Measurements from ENCODE around the gene PACRG. TPM values are rescaled to one million over a fixed set of nuclear protein-coding genes. Genes with fewer than 3 reads are reported as not detected.
"Not testable (repeated sequence)": the region's sequence is repeated elsewhere in the genome, so short reads cannot be mapped to it uniquely, and the experiment has no call there.

Gene PACRG
- total RNA-seq = 14.1 TPM
- long read RNA-seq, partial matches to known transcripts = 0 of 14 reads
- long read RNA-seq, other reads (novel, unspliced or antisense) = 14 of 14 reads

GRCh38 chr6:162727322-162728182 lies at the start of gene PACRG, which contains the start of gene PRKN:
Gene PACRG, plus strand, starts transcription at chr6:162727974.
Gene PRKN, minus strand, starts transcription at chr6:162727766.
- intact Hi-C loops (cut with DNase I) = loop anchor here (5.0 kb wide), 3 partner anchors 190 to 540 kb away; no protein-coding TSS in a partner anchor
- DNase-seq (ENCODE audit: low spot score) = peak; percentile 98

- DNase-seq (ENCODE audit: low spot score); intact Hi-C loops (cut with DNase I): not testable (repeated sequence)
Measured at GRCh38 chr6:162678896-162679295, 48.9 kb upstream of the PACRG start.

GRCh38 chr6:162679681-162680080 lies 48.1 kb upstream of the PACRG start:
- no peak for DNase-seq (ENCODE audit: low spot score)
- intact Hi-C loops (cut with DNase I) = no loop called here

GRCh38 chr6:162680367-162680766 lies 47.4 kb upstream of the PACRG start:
- intact Hi-C loops (cut with DNase I) = no loop called here
- DNase-seq (ENCODE audit: low spot score) = no peak

GRCh38 chr6:162680871-162681270 lies 46.9 kb upstream of the PACRG start:
- no peak for DNase-seq (ENCODE audit: low spot score)
- intact Hi-C loops (cut with DNase I) = no loop called here

GRCh38 chr6:162681447-162681846 lies 46.3 kb upstream of the PACRG start:
- intact Hi-C loops (cut with DNase I) = no loop called here
- no peak for DNase-seq (ENCODE audit: low spot score)

GRCh38 chr6:162683135-162683534 lies 44.6 kb upstream of the PACRG start:
- intact Hi-C loops (cut with DNase I) = no loop called here
- no peak for DNase-seq (ENCODE audit: low spot score)

- intact Hi-C loops (cut with DNase I) = no loop called here
- DNase-seq (ENCODE audit: low spot score) = no peak
Measured at GRCh38 chr6:162684052-162684451, 43.7 kb upstream of the PACRG start.

- DNase-seq (ENCODE audit: low spot score) = no peak
- intact Hi-C loops (cut with DNase I) = no loop called here
Measured at GRCh38 chr6:162684961-162685360, 42.8 kb upstream of the PACRG start.

GRCh38 chr6:162685586-162685985 lies 42.2 kb upstream of the PACRG start:
- intact Hi-C loops (cut with DNase I) = no loop called here
- no peak for DNase-seq (ENCODE audit: low spot score)

- intact Hi-C loops (cut with DNase I) = no loop called here
- DNase-seq (ENCODE audit: low spot score) = no peak
Measured at GRCh38 chr6:162688751-162689345, 38.9 kb upstream of the PACRG start.

- DNase-seq (ENCODE audit: low spot score) = no peak
- intact Hi-C loops (cut with DNase I) = no loop called here
Measured at GRCh38 chr6:162690158-162690557, 37.6 kb upstream of the PACRG start.

GRCh38 chr6:162697872-162698403 lies 29.8 kb upstream of the PACRG start:
- no peak for DNase-seq (ENCODE audit: low spot score)
- intact Hi-C loops (cut with DNase I) = no loop called here

GRCh38 chr6:162698440-162698839 lies 29.3 kb upstream of the PACRG start:
- intact Hi-C loops (cut with DNase I) = no loop called here
- no peak for DNase-seq (ENCODE audit: low spot score)

GRCh38 chr6:162699961-162700360 lies 27.8 kb upstream of the PACRG start:
- DNase-seq (ENCODE audit: low spot score) = no peak
- intact Hi-C loops (cut with DNase I) = no loop called here

GRCh38 chr6:162700966-162701365 lies 26.8 kb upstream of the PACRG start:
- DNase-seq (ENCODE audit: low spot score) = no peak
- intact Hi-C loops (cut with DNase I) = no loop called here

GRCh38 chr6:162701551-162701950 lies 26.2 kb upstream of the PACRG start:
- intact Hi-C loops (cut with DNase I) = no loop called here
- DNase-seq (ENCODE audit: low spot score) = no peak

- intact Hi-C loops (cut with DNase I) = no loop called here
Measured at GRCh38 chr6:162702446-162702845, 25.3 kb upstream of the PACRG start.

GRCh38 chr6:162704001-162704400 lies 23.8 kb upstream of the PACRG start:
- intact Hi-C loops (cut with DNase I) = no loop called here
- DNase-seq (ENCODE audit: low spot score) = no peak

More at GRCh38 chr6:162702446-162702845, 25.3 kb upstream of the PACRG start:
- no peak for DNase-seq (ENCODE audit: low spot score)

GRCh38 chr6:162705736-162706135 lies 22.0 kb upstream of the PACRG start:
- no peak for DNase-seq (ENCODE audit: low spot score)
- intact Hi-C loops (cut with DNase I) = no loop called here

GRCh38 chr6:162706232-162706631 lies 21.5 kb upstream of the PACRG start:
- peak; percentile 85 for DNase-seq (ENCODE audit: low spot score)
- intact Hi-C loops (cut with DNase I) = no loop called here

All from cardiac septum (tissue), 1 donor.